Ishikawa (cell line): ENCODE data around the gene APBA2.

ENCODE experiments used
- CEBPB ChIP-seq: IDR thresholded peaks from 2 replicates; pipeline ENCODE4 v1.6.1; 2012
- CREB1 ChIP-seq: IDR thresholded peaks from 2 replicates; pipeline ENCODE4 v1.6.1; 2012; ENCODE audit warnings: low read depth
- EGR1 ChIP-seq: IDR thresholded peaks from 2 replicates; pipeline ENCODE4 v1.6.1; 2012
- EP300 ChIP-seq: IDR thresholded peaks from 2 replicates; pipeline ENCODE4 v1.6.1; 2012; ENCODE audit warnings: borderline replicate concordance
- FOXM1 ChIP-seq: IDR thresholded peaks from 2 replicates; pipeline ENCODE4 v1.6.1; 2012; ENCODE audit warnings: low read depth, borderline replicate concordance
- NFIC ChIP-seq: IDR thresholded peaks from 2 replicates; pipeline ENCODE4 v1.6.1; 2012
- RAD21 ChIP-seq: IDR thresholded peaks from 2 replicates; pipeline ENCODE4 v1.6.1; 2012; ENCODE audit warnings: low read depth
- TAF1 ChIP-seq: IDR thresholded peaks from 2 replicates; pipeline ENCODE4 v1.6.1; 2012; ENCODE audit warnings: low read depth, mild to moderate bottlenecking
- TCF12 ChIP-seq: IDR thresholded peaks from 2 replicates; pipeline ENCODE4 v1.6.1; 2012; ENCODE audit warnings: low read depth
- TEAD4 ChIP-seq: IDR thresholded peaks from 2 replicates; pipeline ENCODE4 v1.6.1; 2012
- YY1 ChIP-seq: IDR thresholded peaks from 2 replicates; pipeline ENCODE4 v1.6.1; 2012; ENCODE audit warnings: low read depth
- ZBTB7A ChIP-seq: IDR thresholded peaks from 2 replicates; pipeline ENCODE4 v1.6.1; 2012; ENCODE audit warnings: low read depth
- TF ChIP-seq, protein P1 (sequence below): IDR thresholded peaks from 2 replicates; pipeline ENCODE4 v1.6.1; 2012
- TF ChIP-seq, protein P2 (sequence below): IDR thresholded peaks from 2 replicates; pipeline ENCODE4 v1.6.1; 2012
- TF ChIP-seq, protein P3 (sequence below): IDR thresholded peaks from 2 replicates; pipeline ENCODE4 v1.6.1; 2012; ENCODE audit warnings: low read depth, mild to moderate bottlenecking

Gene APBA2

DNA sequence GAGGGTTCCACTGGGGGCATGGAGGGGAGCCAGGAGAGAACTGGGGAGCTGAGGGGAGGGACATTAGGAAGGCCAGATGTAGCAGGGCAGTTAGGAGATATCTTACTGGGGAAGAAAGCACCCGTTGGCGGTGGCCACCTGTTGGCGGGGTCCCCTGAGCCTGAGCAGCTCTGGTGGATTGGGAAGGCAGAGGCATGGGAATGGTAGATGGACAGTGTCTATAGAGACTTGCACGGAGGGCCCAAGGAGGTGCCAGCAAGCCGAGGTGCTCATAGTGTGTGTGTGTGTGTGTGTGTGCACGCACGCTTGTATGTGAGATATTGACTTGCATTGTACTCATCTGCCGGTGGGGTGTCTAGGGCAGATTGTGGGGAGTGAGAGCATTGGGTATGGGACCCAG lies 179.0 kb downstream of the APBA2 start:
- no peak for TF ChIP-seq RAD21
- no peak for TF ChIP-seq EP300
- no peak for TF ChIP-seq TCF12
- TF ChIP-seq ZBTB7A = no peak
- TF ChIP-seq YY1 = no peak
- no peak for TF ChIP-seq TAF1
- no peak for TF ChIP-seq FOXM1
- TF ChIP-seq, protein P1, sequence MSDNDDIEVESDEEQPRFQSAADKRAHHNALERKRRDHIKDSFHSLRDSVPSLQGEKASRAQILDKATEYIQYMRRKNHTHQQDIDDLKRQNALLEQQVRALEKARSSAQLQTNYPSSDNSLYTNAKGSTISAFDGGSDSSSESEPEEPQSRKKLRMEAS = no peak
- TF ChIP-seq NFIC = no peak
- no peak for TF ChIP-seq TEAD4
- no peak for TF ChIP-seq EGR1

DNA sequence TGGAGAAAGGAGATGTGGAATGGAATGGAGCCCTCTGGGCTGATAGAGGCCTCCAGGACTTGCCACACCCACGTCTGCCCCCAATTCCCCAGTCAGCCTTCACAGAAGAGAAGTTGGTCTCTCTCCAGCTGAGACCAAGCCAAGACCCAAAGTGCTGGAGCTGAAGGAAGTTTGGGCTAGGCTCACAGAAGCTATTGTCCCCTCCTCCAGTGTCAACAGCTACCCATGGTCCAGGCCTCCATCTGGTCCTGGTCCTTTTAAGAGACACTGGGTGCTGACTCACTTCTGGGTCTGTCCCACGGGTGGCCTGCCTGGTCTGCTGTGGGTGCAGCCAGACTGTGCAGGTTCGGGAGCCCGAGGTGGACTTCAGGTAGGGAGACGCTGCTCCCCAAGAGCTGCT lies 179.8 kb downstream of the APBA2 start:
- TF ChIP-seq TAF1 (no peak), CREB1 (no peak), EGR1 (no peak), RAD21 (no peak), TCF12 (no peak), EP300 (no peak), NFIC (no peak), CEBPB (no peak), YY1 (no peak)
- TF ChIP-seq, protein P2, sequence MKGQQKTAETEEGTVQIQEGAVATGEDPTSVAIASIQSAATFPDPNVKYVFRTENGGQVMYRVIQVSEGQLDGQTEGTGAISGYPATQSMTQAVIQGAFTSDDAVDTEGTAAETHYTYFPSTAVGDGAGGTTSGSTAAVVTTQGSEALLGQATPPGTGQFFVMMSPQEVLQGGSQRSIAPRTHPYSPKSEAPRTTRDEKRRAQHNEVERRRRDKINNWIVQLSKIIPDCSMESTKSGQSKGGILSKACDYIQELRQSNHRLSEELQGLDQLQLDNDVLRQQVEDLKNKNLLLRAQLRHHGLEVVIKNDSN = no peak
- TF ChIP-seq, protein P1 = no peak
- TF ChIP-seq, protein P3, sequence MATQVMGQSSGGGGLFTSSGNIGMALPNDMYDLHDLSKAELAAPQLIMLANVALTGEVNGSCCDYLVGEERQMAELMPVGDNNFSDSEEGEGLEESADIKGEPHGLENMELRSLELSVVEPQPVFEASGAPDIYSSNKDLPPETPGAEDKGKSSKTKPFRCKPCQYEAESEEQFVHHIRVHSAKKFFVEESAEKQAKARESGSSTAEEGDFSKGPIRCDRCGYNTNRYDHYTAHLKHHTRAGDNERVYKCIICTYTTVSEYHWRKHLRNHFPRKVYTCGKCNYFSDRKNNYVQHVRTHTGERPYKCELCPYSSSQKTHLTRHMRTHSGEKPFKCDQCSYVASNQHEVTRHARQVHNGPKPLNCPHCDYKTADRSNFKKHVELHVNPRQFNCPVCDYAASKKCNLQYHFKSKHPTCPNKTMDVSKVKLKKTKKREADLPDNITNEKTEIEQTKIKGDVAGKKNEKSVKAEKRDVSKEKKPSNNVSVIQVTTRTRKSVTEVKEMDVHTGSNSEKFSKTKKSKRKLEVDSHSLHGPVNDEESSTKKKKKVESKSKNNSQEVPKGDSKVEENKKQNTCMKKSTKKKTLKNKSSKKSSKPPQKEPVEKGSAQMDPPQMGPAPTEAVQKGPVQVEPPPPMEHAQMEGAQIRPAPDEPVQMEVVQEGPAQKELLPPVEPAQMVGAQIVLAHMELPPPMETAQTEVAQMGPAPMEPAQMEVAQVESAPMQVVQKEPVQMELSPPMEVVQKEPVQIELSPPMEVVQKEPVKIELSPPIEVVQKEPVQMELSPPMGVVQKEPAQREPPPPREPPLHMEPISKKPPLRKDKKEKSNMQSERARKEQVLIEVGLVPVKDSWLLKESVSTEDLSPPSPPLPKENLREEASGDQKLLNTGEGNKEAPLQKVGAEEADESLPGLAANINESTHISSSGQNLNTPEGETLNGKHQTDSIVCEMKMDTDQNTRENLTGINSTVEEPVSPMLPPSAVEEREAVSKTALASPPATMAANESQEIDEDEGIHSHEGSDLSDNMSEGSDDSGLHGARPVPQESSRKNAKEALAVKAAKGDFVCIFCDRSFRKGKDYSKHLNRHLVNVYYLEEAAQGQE = no peak

DNA sequence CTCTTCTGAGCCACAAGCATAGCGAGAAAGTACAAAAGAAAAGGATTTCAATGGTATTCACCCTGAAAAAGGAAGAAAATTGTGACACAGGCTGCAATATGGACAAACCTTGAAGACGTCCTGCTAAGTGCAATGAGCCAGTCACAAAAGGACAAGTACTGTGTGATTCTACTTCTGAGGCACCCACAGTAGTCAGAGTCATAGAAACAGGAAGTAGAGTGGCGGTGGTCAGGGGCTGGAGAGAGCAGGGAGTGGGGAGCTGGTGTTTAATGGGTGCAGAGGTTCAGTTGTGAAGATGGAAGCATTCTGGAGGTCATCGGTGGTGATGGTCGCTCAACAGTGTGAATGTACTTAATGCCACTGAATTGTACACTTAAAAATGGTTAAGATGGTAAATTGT lies 180.5 kb downstream of the APBA2 start:
- TF ChIP-seq FOXM1 = no peak
- TF ChIP-seq YY1 = no peak
- TF ChIP-seq, protein P2 = no peak
- TF ChIP-seq TAF1 = no peak
- no peak for TF ChIP-seq RAD21
- no peak for TF ChIP-seq EP300
- no peak for TF ChIP-seq CREB1
- TF ChIP-seq NFIC = no peak
- no peak for TF ChIP-seq CEBPB
- no peak for TF ChIP-seq ZBTB7A
- no peak for TF ChIP-seq EGR1
- TF ChIP-seq, protein P3 = no peak
- TF ChIP-seq TEAD4 = no peak
- TF ChIP-seq, protein P1 = no peak
- TF ChIP-seq TCF12 = no peak

DNA sequence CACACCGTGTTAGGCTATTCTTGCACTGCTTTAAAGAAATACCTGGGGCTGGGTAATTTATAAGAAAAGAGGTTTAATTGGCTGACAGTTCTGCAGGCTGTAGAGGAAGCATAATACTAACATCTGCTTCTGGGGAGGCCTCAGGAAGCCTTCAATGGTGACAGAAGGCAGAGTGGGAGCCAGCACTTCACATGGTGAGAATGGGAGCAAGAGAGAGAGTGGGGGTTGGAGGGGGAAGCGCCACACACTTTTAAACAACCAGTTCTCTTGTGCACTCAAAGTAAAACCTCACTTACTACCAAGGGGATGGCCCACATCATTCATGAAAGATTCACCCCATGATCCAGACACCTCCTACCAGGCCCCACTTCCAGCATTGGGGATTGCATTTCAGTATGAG lies 181.1 kb downstream of the APBA2 start:
- TF ChIP-seq RAD21 (no peak), CEBPB (no peak), CREB1 (no peak), EGR1 (no peak), ZBTB7A (no peak), FOXM1 (no peak)
- TF ChIP-seq, protein P1 = no peak

DNA sequence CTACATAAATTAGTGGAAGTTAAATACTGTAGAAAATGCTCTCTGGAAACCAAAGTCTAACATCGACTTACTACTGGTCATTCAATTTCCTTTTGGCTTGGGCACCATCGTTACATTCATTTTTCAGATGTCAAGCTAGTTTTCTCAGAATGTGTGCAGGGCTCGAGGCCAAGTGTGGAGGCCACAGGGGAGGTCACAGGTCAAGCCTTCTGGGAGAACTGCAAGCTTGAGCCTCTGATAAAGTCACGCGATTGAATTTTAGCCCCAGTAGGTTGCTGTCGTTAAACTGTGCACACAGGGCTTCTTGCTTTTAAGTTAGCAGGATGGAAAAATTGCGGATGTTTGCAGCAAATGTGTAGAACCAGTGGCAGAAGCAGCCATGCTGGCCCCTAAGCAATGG lies 182.2 kb downstream of the APBA2 start:
- TF ChIP-seq EGR1 = no peak
- TF ChIP-seq TAF1 = no peak
- no peak for TF ChIP-seq TEAD4
- no peak for TF ChIP-seq NFIC
- no peak for TF ChIP-seq CREB1
- TF ChIP-seq ZBTB7A = no peak
- TF ChIP-seq EP300 = no peak
- TF ChIP-seq, protein P3 = no peak
- no peak for TF ChIP-seq CEBPB
- TF ChIP-seq, protein P1 = no peak
